Lower leg skin (tissue), 3 donors: Measurements from ENCODE around the gene SMIM10L2A.

ENCODE experiments used
- POLR2A ChIP-seq, 2 donors: fragments of 450-650 bp; IDR thresholded peaks; one replicate each; pipeline ENCODE4 v1.6.1; 2016 to 2017; ENCODE audit warnings: antibody characterized with exemption in 2 of 2, mild to moderate bottlenecking in 1 of 2, moderate library complexity in 1 of 2
- TF ChIP-seq, protein P1 (sequence below), 3 donors: fragments of 450-650 bp; IDR thresholded peaks; one replicate each; pipeline ENCODE4 v1.5.1; 2016; ENCODE audit warnings: antibody characterized with exemption in 3 of 3, mild to moderate bottlenecking in 3 of 3, moderate library complexity in 2 of 3

DNA sequence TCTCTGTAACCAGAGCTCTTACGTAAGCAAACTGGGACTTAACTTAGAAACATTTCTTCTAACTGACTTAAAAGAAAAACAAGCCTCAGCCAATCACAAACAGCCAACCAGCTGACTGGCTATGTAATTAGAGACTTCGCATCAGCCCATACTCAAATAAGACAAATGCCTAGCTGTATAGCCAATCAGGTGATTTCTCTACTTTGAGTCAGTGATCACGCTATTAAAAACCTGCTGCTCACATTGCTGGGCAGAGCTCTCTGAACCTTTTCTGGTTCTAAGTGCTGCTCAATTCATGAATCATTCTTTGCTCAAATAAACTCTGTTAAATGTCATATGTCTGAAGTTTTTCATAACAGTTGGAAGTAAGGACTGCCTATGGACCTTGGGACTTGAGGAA lies 9.9 kb upstream of the SMIM10L2A start:
- no peak for TF ChIP-seq POLR2A (IDR thresholded peaks at IDR 0.05)
- TF ChIP-seq, protein P1, sequence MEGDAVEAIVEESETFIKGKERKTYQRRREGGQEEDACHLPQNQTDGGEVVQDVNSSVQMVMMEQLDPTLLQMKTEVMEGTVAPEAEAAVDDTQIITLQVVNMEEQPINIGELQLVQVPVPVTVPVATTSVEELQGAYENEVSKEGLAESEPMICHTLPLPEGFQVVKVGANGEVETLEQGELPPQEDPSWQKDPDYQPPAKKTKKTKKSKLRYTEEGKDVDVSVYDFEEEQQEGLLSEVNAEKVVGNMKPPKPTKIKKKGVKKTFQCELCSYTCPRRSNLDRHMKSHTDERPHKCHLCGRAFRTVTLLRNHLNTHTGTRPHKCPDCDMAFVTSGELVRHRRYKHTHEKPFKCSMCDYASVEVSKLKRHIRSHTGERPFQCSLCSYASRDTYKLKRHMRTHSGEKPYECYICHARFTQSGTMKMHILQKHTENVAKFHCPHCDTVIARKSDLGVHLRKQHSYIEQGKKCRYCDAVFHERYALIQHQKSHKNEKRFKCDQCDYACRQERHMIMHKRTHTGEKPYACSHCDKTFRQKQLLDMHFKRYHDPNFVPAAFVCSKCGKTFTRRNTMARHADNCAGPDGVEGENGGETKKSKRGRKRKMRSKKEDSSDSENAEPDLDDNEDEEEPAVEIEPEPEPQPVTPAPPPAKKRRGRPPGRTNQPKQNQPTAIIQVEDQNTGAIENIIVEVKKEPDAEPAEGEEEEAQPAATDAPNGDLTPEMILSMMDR (IDR thresholded peaks at IDR 0.05) = no peak
